SK-N-SH (cell line): ENCODE data around the gene PHACTR3. TPM values are rescaled to one million over a fixed set of nuclear protein-coding genes. Genes with fewer than 3 reads are reported as not detected.

Experiments used
- CTCF ChIA-PET: fragments of 300-600, 350-600 bp; formaldehyde crosslinking; extraction: SDS; loops from one replicate; lab custom pipeline; 2021; lab: Yijun Ruan, JAX
- POLR2A ChIA-PET: fragments of 350-600 bp; sonication (Branson Sonifier 250); formaldehyde crosslinking; extraction: SDS; loops from one replicate; lab custom pipeline; 2020; ENCODE audit warnings: antibody characterized with exemption, inconsistent platforms; lab: Yijun Ruan, JAX
- DNase-seq: peaks from one replicate; pipeline ENCODE4 v3.0.0; 2012
- H2AFZ ChIP-seq: fragments of 200-600 bp; sonication (generic); 2 replicates; pipeline ENCODE4 v1.8.1; 2016; ENCODE audit warnings: antibody characterized with exemption, mild to moderate bottlenecking, low read depth
- H3F3A ChIP-seq: fragments of 200-600 bp; sonication (generic); replicated peaks from 2 replicates; pipeline ENCODE3; 2016; ENCODE audit warnings: antibody characterized with exemption, mild to moderate bottlenecking; ENCODE audit not compliant: insufficient read depth
- H3K27ac ChIP-seq, 2 experiments: fragments of 200-500 bp in 1 of 2; fragments of 200-600 bp in 1 of 2; sonication (Bioruptor generic) in 1 of 2; sonication (generic), shearing (Covaris generic) in 1 of 2; 2 replicates each; pipeline versions ENCODE4 v1.5.1 to v1.6.1; 2014 to 2016; ENCODE audit warnings: low read depth in 2 of 2, inconsistent platforms in 1 of 2, low read length in 1 of 2, mild to moderate bottlenecking in 1 of 2, mixed read lengths in 1 of 2
- H3K27me3 ChIP-seq: fragments of 200-600 bp; sonication (generic), shearing (Covaris generic); 2 replicates; pipeline ENCODE4 v1.6.1; 2016; ENCODE audit warnings: mixed run types; ENCODE audit not compliant: insufficient read depth
- H3K36me3 ChIP-seq, 2 experiments: fragments of 200-500 bp in 1 of 2; fragments of 200-600 bp in 1 of 2; sonication (Bioruptor generic) in 1 of 2; sonication (generic) in 1 of 2; replicated peaks in 1 of 2; 2 replicates each; pipeline versions ENCODE3 to v1.5.1; 2014 to 2016; ENCODE audit warnings: low read length in 1 of 2, mild to moderate bottlenecking in 1 of 2; ENCODE audit not compliant: insufficient read depth in 2 of 2, control insufficient read depth in 1 of 2
- H3K4me1 ChIP-seq, 2 experiments: fragments of 200-500 bp in 1 of 2; fragments of 200-600 bp in 1 of 2; sonication (Bioruptor generic) in 1 of 2; sonication (generic), shearing (Covaris generic) in 1 of 2; 2 replicates each; pipeline versions ENCODE4 v1.5.1 to v1.6.1; 2014 to 2016; ENCODE audit warnings: low read depth in 1 of 2, low read length in 1 of 2, mixed run types in 1 of 2; ENCODE audit not compliant: insufficient read depth in 2 of 2, control insufficient read depth in 1 of 2
- H3K4me2 ChIP-seq: fragments of 200-600 bp; sonication (generic), shearing (Covaris generic); 2 replicates; pipeline ENCODE4 v1.6.1; 2017; ENCODE audit warnings: mixed run types
- H3K4me3 ChIP-seq, 2 experiments: fragments of 200-500 bp in 1 of 2; fragments of 200-600 bp in 1 of 2; sonication (Bioruptor generic) in 1 of 2; sonication (generic), shearing (Covaris generic) in 1 of 2; 2 replicates each; pipeline versions ENCODE4 v1.5.1 to v1.8.1; 2014 to 2016; ENCODE audit warnings: low read depth in 2 of 2, inconsistent platforms in 1 of 2, low read length in 1 of 2, mild to moderate bottlenecking in 1 of 2, mixed read lengths in 1 of 2, moderate library complexity in 1 of 2
- H3K79me2 ChIP-seq: fragments of 200-600 bp; sonication (generic); 2 replicates; pipeline ENCODE4 v1.8.1; 2017; ENCODE audit warnings: mild to moderate bottlenecking; ENCODE audit not compliant: insufficient read depth
- H3K9ac ChIP-seq: fragments of 200-600 bp; sonication (generic); 2 replicates; pipeline ENCODE4 v1.6.1; 2017; ENCODE audit warnings: mixed run types
- H3K9me2 ChIP-seq: fragments of 200-600 bp; sonication (generic); 2 replicates; pipeline ENCODE4 v1.6.1; 2017; ENCODE audit warnings: mixed run types
- H3K9me3 ChIP-seq: fragments of 200-600 bp; sonication (generic); 2 replicates; pipeline ENCODE4 v1.6.1; 2017; ENCODE audit warnings: mixed run types, mild to moderate bottlenecking, moderate library complexity
- H4K20me1 ChIP-seq: fragments of 200-600 bp; sonication (generic); 2 replicates; pipeline ENCODE4 v1.6.1; 2017; ENCODE audit warnings: mild to moderate bottlenecking, mixed run types; ENCODE audit not compliant: insufficient read depth
- EP300 ChIP-seq, 2 experiments: IDR thresholded peaks; 2 replicates each; pipeline versions ENCODE4 v1.4.0 to v1.6.1; 2012; ENCODE audit warnings: borderline replicate concordance in 1 of 2, low read depth in 1 of 2, low read length in 1 of 2
- EZH2phosphoT487 ChIP-seq: fragments of 200-600 bp; sonication (generic); IDR thresholded peaks from 2 replicates; pipeline ENCODE4 v1.6.1; 2017; ENCODE audit warnings: low read depth, mixed run types, mild to moderate bottlenecking, antibody characterized with exemption, moderate library complexity, borderline replicate concordance
- FOSL2 ChIP-seq: IDR thresholded peaks from 2 replicates; pipeline ENCODE4 v1.4.0; 2012; ENCODE audit warnings: low read depth, mild to moderate bottlenecking, moderate library complexity, borderline replicate concordance
- FOXJ3 ChIP-seq: sonication (generic); formaldehyde crosslinking; IDR thresholded peaks from 2 replicates; pipeline ENCODE4 v1.5.1; 2020; ENCODE audit warnings: mild to moderate bottlenecking, missing genetic modification reagents
- GABPA ChIP-seq: IDR thresholded peaks from 2 replicates; pipeline ENCODE4 v1.4.0; 2012; ENCODE audit warnings: low read depth, mild to moderate bottlenecking
- MEF2A ChIP-seq: IDR thresholded peaks from 2 replicates; pipeline ENCODE4 v1.4.0; 2012; ENCODE audit warnings: low read depth, borderline replicate concordance
- NRF1 ChIP-seq: IDR thresholded peaks from 2 replicates; pipeline ENCODE4 v1.6.1; 2012; ENCODE audit warnings: low read depth, mild to moderate bottlenecking, low read length
- RAD21 ChIP-seq: IDR thresholded peaks from 2 replicates; pipeline ENCODE4 v1.6.1; 2012; ENCODE audit warnings: mild to moderate bottlenecking, low read length
- RXRA ChIP-seq: IDR thresholded peaks from 2 replicates; pipeline ENCODE4 v1.4.0; 2012; ENCODE audit warnings: low read depth, mild to moderate bottlenecking, borderline replicate concordance
- TAF1 ChIP-seq: IDR thresholded peaks from 2 replicates; pipeline ENCODE4 v1.6.1; 2012; ENCODE audit warnings: low read depth, mild to moderate bottlenecking, low read length, moderate library complexity, borderline replicate concordance
- TEAD4 ChIP-seq: IDR thresholded peaks from 2 replicates; pipeline ENCODE4 v1.4.0; 2012; ENCODE audit warnings: mild to moderate bottlenecking, borderline replicate concordance; ENCODE audit not compliant: insufficient read depth
- YY1 ChIP-seq: IDR thresholded peaks from 2 replicates; pipeline ENCODE4 v1.4.0; 2012; ENCODE audit warnings: low read depth, mild to moderate bottlenecking
- WGBS: methylation state at CpG from one replicate; pipeline ENCODE4 v1.1.6; 2017; ENCODE audit warnings: low lambda C conversion rate; 5-methylcytosine and 5-hydroxymethylcytosine counted together
- polyA plus RNA-seq, 3 experiments: library from polyadenylated mRNA; depleted of rRNA; stranded (reverse); fragments of >200 nt; gene quantifications; 2 replicates each; pipeline ENCODE4 v1.2.3, GENCODE V29; 2012
- TF ChIP-seq, protein P1 (sequence below): IDR thresholded peaks from 2 replicates; pipeline ENCODE4 v1.4.0; 2012; ENCODE audit warnings: low read depth
- TF ChIP-seq, protein P2 (sequence below): IDR thresholded peaks from 2 replicates; pipeline ENCODE4; 2012
- TF ChIP-seq, protein P3 (sequence below): IDR thresholded peaks from 2 replicates; pipeline ENCODE4 v1.4.0; 2012; ENCODE audit warnings: low read depth, borderline replicate concordance
- TF ChIP-seq, protein P4 (sequence below): fragments of 200-600 bp; sonication (generic); IDR thresholded peaks from 2 replicates; pipeline ENCODE4 v1.6.1; 2017; ENCODE audit warnings: antibody characterized with exemption, mild to moderate bottlenecking, moderate library complexity

Gene PHACTR3
- polyA plus RNA-seq, 1 of the 3 experiments (the other 2 are of a cell fraction): 0.10 TPM

DNA sequence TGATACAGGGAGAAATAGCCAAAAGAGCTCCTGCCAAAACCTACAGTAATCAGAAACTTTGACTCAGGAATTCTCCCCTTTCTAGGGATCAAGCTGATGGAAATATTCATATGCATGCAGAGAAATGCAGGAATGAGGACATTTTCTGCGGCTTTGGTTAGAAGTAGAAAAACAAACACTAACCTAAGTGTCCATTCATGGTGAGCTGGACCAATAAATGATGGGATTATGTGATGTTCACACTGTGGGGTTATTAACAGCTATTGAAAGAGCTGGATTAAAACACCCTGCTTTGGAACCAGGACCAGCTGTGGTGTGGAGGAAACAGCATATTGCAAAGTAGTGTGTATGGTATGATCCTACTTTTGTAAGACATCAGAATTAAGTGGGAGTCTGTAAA, 186.0 kb downstream of the PHACTR3 start:
- ChIA-PET POLR2A (no interaction called here), CTCF (interaction anchor here (1.1 to 2.3 kb wide), 2 partner anchors 59 to 144 kb away, joined by 3 to 14 read pairs; partner anchors contain the start of gene SYCP2)
- DNase-seq: no peak

DNA sequence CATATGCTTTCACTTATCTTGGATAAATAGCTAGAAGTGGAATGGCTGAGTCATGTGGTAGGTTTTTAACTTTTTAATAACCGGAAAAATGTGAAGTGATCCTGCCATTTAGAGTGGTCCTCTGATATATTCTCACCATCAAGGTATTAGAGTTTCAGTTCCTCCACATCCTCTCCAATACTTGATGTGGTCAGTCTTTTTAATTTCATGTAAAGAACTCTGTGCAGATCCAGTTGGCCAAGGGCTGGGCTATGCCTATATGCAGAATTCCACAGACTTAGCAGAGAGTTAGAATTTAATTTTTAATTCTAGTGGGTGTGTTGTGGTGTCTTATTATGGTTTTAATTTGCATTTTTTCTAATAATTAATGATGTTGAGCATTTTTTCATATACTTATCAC, 188.0 kb downstream of the PHACTR3 start:
- Histone ChIP-seq H3K27me3 (no peaks in the 10 kb centered on the region), H3K27ac (no peak overlapping the region), H4K20me1 (no peaks in the 10 kb centered on the region), H3K36me3 (no peaks in the 10 kb centered on the region), H2AFZ (no peak overlapping the region), H3K9ac (no peak overlapping the region), H3K9me2 (no peaks in the 10 kb centered on the region), H3K4me2 (no peak overlapping the region), H3K4me1 (no peaks in the 10 kb centered on the region), H3K79me2 (no peaks in the 10 kb centered on the region), H3K9me3 (no peaks in the 10 kb centered on the region), H3K4me3 (no peak overlapping the region), H3F3A (no peaks in the 10 kb centered on the region)
- 31% methylated on average over 1 of the region's 1 CpG for WGBS
- no peak for DNase-seq
- ChIA-PET POLR2A (no interaction called here), CTCF (interaction anchor here (1.0 to 2.3 kb wide), 6 partner anchors 9 to 59 kb away, joined by 3 to 14 read pairs (median 4); no protein-coding TSS in a partner anchor)
- TF ChIP-seq FOSL2 (no peak), FOXJ3 (CRISPR knock-in tag) (no peak), TEAD4 (no peak), EZH2phosphoT487 (no peak), YY1 (no peak), EP300 (IDR thresholded peaks at IDR 0.05; ENCODE audit: borderline replicate concordance in 1 of 2, low read depth in 1 of 2, low read length in 1 of 2) (no peak), GABPA (no peak), MEF2A (no peak), RAD21 (no peak), NRF1 (no peak)
- TF ChIP-seq, protein P1, sequence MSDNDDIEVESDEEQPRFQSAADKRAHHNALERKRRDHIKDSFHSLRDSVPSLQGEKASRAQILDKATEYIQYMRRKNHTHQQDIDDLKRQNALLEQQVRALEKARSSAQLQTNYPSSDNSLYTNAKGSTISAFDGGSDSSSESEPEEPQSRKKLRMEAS: no peak
- TF ChIP-seq, protein P2, sequence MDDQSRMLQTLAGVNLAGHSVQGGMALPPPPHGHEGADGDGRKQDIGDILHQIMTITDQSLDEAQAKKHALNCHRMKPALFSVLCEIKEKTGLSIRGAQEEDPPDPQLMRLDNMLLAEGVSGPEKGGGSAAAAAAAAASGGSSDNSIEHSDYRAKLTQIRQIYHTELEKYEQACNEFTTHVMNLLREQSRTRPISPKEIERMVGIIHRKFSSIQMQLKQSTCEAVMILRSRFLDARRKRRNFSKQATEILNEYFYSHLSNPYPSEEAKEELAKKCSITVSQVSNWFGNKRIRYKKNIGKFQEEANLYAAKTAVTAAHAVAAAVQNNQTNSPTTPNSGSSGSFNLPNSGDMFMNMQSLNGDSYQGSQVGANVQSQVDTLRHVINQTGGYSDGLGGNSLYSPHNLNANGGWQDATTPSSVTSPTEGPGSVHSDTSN: no peak

More for the DNA sequence above, 186.0 kb downstream of the PHACTR3 start:
- no peaks in the 10 kb centered on the region for H3K9me3 ChIP-seq
- H3K36me3 ChIP-seq: no peaks in the 10 kb centered on the region
- no peaks in the 10 kb centered on the region for H3F3A ChIP-seq
- no peak overlapping the region for H3K4me2 ChIP-seq
- 27% methylated on average over 1 of the region's 1 CpG for WGBS
- no peaks in the 10 kb centered on the region for H3K27me3 ChIP-seq
- no peaks in the 10 kb centered on the region for H3K79me2 ChIP-seq
- H2AFZ ChIP-seq: no peak overlapping the region
- H3K4me3 ChIP-seq: no peak overlapping the region
- no peak for TF ChIP-seq EP300 (IDR thresholded peaks at IDR 0.05; ENCODE audit: borderline replicate concordance in 1 of 2, low read depth in 1 of 2, low read length in 1 of 2)
- TF ChIP-seq, protein P2: no peak
- TF ChIP-seq FOSL2: no peak
- TF ChIP-seq, protein P3, sequence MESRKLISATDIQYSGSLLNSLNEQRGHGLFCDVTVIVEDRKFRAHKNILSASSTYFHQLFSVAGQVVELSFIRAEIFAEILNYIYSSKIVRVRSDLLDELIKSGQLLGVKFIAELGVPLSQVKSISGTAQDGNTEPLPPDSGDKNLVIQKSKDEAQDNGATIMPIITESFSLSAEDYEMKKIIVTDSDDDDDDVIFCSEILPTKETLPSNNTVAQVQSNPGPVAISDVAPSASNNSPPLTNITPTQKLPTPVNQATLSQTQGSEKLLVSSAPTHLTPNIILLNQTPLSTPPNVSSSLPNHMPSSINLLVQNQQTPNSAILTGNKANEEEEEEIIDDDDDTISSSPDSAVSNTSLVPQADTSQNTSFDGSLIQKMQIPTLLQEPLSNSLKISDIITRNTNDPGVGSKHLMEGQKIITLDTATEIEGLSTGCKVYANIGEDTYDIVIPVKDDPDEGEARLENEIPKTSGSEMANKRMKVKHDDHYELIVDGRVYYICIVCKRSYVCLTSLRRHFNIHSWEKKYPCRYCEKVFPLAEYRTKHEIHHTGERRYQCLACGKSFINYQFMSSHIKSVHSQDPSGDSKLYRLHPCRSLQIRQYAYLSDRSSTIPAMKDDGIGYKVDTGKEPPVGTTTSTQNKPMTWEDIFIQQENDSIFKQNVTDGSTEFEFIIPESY: no peak
- no peak for TF ChIP-seq TAF1
- TF ChIP-seq, protein P4, sequence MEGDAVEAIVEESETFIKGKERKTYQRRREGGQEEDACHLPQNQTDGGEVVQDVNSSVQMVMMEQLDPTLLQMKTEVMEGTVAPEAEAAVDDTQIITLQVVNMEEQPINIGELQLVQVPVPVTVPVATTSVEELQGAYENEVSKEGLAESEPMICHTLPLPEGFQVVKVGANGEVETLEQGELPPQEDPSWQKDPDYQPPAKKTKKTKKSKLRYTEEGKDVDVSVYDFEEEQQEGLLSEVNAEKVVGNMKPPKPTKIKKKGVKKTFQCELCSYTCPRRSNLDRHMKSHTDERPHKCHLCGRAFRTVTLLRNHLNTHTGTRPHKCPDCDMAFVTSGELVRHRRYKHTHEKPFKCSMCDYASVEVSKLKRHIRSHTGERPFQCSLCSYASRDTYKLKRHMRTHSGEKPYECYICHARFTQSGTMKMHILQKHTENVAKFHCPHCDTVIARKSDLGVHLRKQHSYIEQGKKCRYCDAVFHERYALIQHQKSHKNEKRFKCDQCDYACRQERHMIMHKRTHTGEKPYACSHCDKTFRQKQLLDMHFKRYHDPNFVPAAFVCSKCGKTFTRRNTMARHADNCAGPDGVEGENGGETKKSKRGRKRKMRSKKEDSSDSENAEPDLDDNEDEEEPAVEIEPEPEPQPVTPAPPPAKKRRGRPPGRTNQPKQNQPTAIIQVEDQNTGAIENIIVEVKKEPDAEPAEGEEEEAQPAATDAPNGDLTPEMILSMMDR: no peak
- TF ChIP-seq RXRA: no peak
- TF ChIP-seq, protein P1: no peak
- no peak overlapping the region for H3K27ac ChIP-seq
- H3K4me1 ChIP-seq: no peaks in the 10 kb centered on the region
- no peaks in the 10 kb centered on the region for H3K9me2 ChIP-seq
- no peaks in the 10 kb centered on the region for H4K20me1 ChIP-seq
- H3K9ac ChIP-seq: no peak overlapping the region
